CD4-positive, alpha-beta T cell treated with Interleukin-1 beta for 1 hour (primary cell): ENCODE results near the gene DPYSL4.

Source experiments
- DNase-seq, 2 donors: peaks; one replicate each; pipeline ENCODE4 v3.0.0-alpha.2; 2020 to 2022

The DPYSL4 gene

GRCh38 chr10:132164761-132165278 lies 21.9 kb upstream of the DPYSL4 start:
- DNase-seq, result no peak

- no peak for DNase-seq
These were observed 21.2 kb upstream of the DPYSL4 start for GRCh38 chr10:132165416-132165980.

- no peak for DNase-seq
These were observed 20.4 kb upstream of the DPYSL4 start for GRCh38 chr10:132166216-132166950.

GRCh38 chr10:132167041-132167674 lies 19.6 kb upstream of the DPYSL4 start:
- no peak for DNase-seq

GRCh38 chr10:132167976-132168375 lies 18.8 kb upstream of the DPYSL4 start:
- no peak for DNase-seq

GRCh38 chr10:132168571-132169030 lies 18.1 kb upstream of the DPYSL4 start:
- no peak for DNase-seq

GRCh38 chr10:132169031-132169765 lies 17.6 kb upstream of the DPYSL4 start:
- DNase-seq, result no peak

GRCh38 chr10:132169766-132170560 lies 16.8 kb upstream of the DPYSL4 start:
- no peak for DNase-seq

- DNase-seq, result no peak
These were observed 16.0 kb upstream of the DPYSL4 start for GRCh38 chr10:132170561-132171361.

GRCh38 chr10:132172091-132173066 lies 14.4 kb upstream of the DPYSL4 start:
- no peak for DNase-seq

GRCh38 chr10:132173185-132173584 lies 13.6 kb upstream of the DPYSL4 start:
- DNase-seq, result no peak

- no peak for DNase-seq
These were observed 12.5 kb upstream of the DPYSL4 start for GRCh38 chr10:132174237-132174636.

- no peak for DNase-seq
These were observed 11.3 kb upstream of the DPYSL4 start for GRCh38 chr10:132175408-132175807.

- no peak for DNase-seq
These were observed 10.7 kb upstream of the DPYSL4 start for GRCh38 chr10:132175907-132176581.

GRCh38 chr10:132176623-132177500 lies 9.9 kb upstream of the DPYSL4 start:
- DNase-seq, result no peak

GRCh38 chr10:132178046-132178445 lies 8.7 kb upstream of the DPYSL4 start:
- no peak for DNase-seq

GRCh38 chr10:132178672-132179545 lies 7.8 kb upstream of the DPYSL4 start:
- no peak for DNase-seq
